AG04449 (cell line): ENCODE data around the gene GPX1.
"Not testable (repeated sequence)": the region's sequence is repeated elsewhere in the genome, so short reads cannot be mapped to it uniquely, and the experiment has no call there.

Experiments used
- CTCF ChIA-PET: fragments of 350-600 bp; formaldehyde crosslinking; extraction: SDS; loops from one replicate; lab custom pipeline; 2021; ENCODE audit warnings: antibody characterized with exemption; lab: Yijun Ruan, JAX
- POLR2A ChIA-PET: fragments of 400-600, 350-600 bp; formaldehyde crosslinking; extraction: SDS; loops from one replicate; lab custom pipeline; 2020; ENCODE audit warnings: antibody characterized with exemption, inconsistent platforms; lab: Yijun Ruan, JAX
- DNase-seq: peaks from one replicate; pipeline ENCODE4 v3.0.0-alpha.2; 2010; ENCODE audit warnings: low read depth, low spot score
- H3K4me3 ChIP-seq: 2 replicates; pipeline ENCODE4 v1.5.1; 2011; ENCODE audit warnings: low read depth, mild to moderate bottlenecking, control low read depth, low read length
- TF ChIP-seq, protein P1 (sequence below): IDR thresholded peaks from one replicate; pipeline ENCODE4 v1.5.1; 2011; ENCODE audit warnings: mild to moderate bottlenecking, moderate library complexity, low read length, control low read depth, inconsistent platforms; ENCODE audit not compliant: insufficient read depth; ENCODE audit errors: missing control alignments

The GPX1 gene

DNA sequence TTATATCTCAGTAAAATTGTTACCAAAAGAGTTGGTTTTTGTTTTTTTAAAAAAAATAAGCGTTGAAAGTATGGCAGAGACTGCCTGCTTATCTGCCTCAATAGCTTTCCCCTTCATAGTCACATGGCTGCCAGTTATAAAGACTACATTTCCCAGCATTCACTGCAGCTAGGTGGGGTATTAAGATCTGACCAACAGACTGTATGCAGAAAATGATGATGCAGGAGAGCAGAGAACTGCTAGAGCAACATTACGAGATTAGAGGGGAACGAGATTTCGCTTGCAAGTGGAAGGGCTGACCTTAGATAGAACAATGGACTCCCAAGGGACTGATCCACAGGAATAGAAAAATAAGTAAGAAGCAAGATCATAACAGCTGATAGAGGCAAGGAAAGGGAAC, 39.3 kb upstream of the GPX1 start:
- ChIA-PET CTCF (no interaction called here), POLR2A (no interaction called here)
- DNase-seq = no peak
- H3K4me3 ChIP-seq = no peak overlapping the region
- TF ChIP-seq, protein P1, sequence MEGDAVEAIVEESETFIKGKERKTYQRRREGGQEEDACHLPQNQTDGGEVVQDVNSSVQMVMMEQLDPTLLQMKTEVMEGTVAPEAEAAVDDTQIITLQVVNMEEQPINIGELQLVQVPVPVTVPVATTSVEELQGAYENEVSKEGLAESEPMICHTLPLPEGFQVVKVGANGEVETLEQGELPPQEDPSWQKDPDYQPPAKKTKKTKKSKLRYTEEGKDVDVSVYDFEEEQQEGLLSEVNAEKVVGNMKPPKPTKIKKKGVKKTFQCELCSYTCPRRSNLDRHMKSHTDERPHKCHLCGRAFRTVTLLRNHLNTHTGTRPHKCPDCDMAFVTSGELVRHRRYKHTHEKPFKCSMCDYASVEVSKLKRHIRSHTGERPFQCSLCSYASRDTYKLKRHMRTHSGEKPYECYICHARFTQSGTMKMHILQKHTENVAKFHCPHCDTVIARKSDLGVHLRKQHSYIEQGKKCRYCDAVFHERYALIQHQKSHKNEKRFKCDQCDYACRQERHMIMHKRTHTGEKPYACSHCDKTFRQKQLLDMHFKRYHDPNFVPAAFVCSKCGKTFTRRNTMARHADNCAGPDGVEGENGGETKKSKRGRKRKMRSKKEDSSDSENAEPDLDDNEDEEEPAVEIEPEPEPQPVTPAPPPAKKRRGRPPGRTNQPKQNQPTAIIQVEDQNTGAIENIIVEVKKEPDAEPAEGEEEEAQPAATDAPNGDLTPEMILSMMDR = no peak

DNA sequence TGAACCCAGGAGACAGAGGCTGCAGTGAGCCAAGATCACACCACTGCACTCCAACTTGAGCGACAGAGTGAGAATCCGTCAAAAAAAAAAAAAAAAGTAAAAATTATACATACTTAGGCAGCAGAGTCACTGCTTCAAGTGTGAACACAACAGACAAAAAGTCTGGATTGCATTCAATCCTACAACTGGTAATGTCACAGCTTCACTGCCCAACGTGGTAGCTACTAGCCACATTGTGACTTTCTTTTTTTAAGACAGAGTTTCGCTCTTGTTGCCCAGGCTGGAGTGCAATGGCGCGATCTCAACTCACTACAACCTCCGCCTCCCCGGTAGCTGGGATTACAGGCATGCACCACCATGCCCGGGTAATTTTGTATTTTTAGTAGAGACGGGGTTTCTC, 33.2 kb upstream of the GPX1 start:
- CTCF ChIA-PET, DNase-seq, H3K4me3 ChIP-seq: not testable (repeated sequence)
- POLR2A ChIA-PET = interaction anchor here (0.6 kb wide), 1 partner anchor 104 kb away, joined by 4 read pairs; no protein-coding TSS in a partner anchor

DNA sequence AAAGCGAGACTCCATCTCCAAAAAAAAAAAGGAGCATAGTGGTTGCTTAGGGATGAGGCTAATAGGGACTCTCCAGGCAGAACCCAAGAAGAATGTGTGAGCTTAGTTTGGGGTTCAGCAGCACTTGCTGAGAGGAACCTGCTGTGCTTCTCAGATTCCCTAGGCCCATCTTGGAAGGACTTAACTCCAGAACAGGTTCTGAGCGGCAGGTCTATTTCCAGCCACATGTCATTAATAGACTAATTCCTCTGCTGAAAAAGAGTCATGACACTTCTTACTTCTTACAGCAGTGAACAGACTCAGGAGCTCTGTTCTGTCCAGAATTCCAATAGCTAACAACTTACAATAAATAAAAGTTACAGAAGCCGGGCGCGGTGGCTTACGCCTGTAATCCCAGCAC, 31.1 kb upstream of the GPX1 start:
- CTCF ChIA-PET = no interaction called here
- DNase-seq = no peak
- TF ChIP-seq, protein P1 = no peak
- POLR2A ChIA-PET = no interaction called here
- no peak overlapping the region for H3K4me3 ChIP-seq

DNA sequence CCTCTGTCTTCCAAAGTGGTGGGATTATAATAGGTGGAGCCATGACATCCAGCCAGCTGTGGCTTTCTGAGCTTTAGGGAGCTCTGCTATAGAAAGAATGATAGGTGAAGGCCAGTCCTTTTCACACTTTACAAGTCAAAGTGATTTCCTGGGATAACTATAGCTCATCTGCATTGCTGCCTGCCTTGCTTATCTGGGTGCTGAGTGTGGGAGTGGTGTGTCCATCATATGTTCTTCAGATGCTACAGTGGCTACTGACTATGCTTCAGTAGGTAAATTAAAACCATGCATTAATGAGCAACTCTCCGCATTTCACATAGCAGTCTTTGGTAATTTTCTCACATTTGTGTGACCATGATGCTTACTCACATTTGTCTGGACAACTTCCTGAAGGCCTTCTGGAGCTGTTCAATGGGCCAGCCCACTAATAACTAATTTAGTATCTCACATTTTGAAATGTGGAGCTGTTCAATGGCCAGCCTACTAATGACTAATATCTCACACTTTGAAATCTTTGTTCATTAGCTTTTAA, 30.2 kb upstream of the GPX1 start:
- no peak for DNase-seq
- H3K4me3 ChIP-seq = no peak overlapping the region
- POLR2A ChIA-PET = interaction anchor here (0.9 kb wide), 1 partner anchor 48 kb away, joined by 6 read pairs; the partner anchor contains the start of gene USP4
- TF ChIP-seq, protein P1 = no peak
- CTCF ChIA-PET = no interaction called here

DNA sequence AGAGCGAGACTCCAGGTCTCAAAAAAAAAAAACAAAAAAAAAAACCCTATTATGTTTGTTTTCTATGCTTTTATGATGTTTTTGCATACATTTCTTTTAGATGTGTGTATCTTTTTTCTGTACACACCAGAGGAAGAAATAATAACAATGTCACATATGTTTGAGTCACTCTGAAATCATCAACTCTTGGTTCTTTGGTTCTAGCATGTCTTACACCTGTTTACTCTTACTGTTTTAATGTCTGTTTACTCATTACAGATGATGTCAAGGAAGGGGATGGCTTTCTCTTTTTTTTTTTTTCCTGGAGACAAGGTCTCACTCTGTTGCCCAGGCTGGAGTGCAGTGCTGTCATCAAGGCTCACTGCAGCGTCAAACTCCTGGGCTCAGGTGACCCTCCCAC, 29.6 kb upstream of the GPX1 start:
- ChIA-PET CTCF (no interaction called here), POLR2A (interaction anchor here (0.6 kb wide), 1 partner anchor 23 kb away, joined by 3 read pairs; no protein-coding TSS in a partner anchor)
- TF ChIP-seq, protein P1 = no peak
- DNase-seq = no peak
- no peak overlapping the region for H3K4me3 ChIP-seq

DNA sequence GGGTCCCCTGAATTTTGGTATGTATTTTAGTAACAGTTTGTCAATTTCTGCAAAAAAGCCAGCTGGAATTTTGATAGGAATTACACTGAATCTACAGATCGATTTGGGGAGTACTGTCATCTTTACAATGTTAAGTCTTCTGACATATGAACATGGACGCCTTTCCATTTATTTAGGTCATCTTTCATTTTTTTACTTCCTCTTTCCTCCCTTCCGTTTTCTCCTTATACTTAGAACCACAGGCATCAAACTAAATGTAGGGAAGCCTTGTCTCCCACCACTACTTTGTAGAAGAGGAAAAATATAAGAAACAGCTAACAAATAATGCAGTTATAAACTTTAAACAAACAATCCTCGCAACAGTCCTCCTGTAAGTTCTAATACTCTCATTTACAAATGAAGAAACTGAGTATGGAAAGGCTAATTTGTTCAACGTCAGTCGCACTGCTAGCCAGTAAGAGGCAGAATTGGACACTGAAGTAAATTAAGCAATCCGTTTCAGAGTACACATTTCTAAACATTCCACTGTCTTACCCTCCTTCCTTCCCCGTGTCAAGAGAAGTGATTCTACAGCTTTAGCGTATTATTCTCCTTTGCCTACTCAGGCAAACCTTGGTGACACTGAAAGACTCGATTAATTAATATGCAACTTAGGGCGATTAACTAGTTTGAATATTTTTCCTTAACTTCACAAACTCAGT, 28.1 kb upstream of the GPX1 start:
- POLR2A ChIA-PET = no interaction called here
- DNase-seq = no peak

More for the DNA sequence above, 28.1 kb upstream of the GPX1 start:
- CTCF ChIA-PET = interaction anchor here (0.7 to 1.3 kb wide), 3 partner anchors 15 to 63 kb away, joined by 3 read pairs; no protein-coding TSS in a partner anchor
- TF ChIP-seq, protein P1 = no peak
- no peak overlapping the region for H3K4me3 ChIP-seq
